ENCODE measurements around the gene TMEM273. TPM values are rescaled to one million over a fixed set of nuclear protein-coding genes. Genes with fewer than 3 reads are reported as not detected.

The TMEM273 gene
- total RNA-seq, result 1 to 10 TPM in 5 of 6 experiments, under 1 TPM in 1; 0.86 to 5.3 (median 2.3) TPM
- long read RNA-seq, partial matches to known transcripts, result 0 of 1 reads
- long read RNA-seq, other reads (novel, unspliced or antisense), result 1 of 1 reads

DNA sequence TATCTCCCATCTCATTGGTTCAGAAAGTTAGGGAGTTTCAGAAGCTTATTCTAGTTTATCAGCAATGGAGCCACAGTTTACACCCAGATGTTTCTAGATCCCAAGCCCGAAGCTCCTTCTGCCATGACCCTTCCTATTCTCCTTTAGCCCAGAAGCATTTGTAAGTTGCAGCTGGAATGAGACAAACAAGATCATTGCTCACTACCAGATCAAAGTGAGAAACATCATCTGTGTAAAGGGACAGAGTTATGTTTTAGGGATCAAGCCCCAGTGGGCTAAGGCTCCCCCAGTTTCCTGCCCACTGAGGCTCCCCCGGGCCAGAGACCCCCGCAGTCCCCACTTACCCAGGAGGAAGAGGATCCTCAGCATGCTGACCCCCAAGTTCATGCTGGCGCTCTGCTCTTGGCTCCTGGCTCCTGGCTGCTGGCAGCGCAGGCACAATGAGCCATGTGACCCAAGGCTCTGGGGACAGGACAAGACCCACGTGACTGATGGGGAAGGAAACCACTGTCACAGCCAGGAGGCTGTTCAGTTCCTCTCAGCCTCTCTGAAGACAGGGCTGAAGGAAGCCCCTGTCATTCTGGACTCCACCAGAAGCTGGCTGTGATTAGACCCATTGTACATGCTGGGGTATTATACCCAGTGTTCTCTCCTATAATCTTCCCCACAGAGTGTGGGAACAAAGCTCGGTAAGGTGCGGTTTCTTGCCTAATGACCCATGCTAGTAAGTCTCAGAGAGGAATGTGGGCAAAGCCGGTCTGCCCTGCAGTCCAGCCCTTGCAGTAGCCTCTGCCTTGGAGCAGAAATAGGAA is at the start of gene TMEM273:
Gene TMEM273 (minus strand): TSS at position 442 of the 812 bp plus-strand sequence. CDS start 55 bp downstream, at position 387.
- DNase-seq (peak; percentile 73 to 84 (median 76)), ATAC-seq (peak; percentile 79 to 89 (median 86))
- Histone ChIP-seq H3K27me3 (no peaks in the 10 kb centered on the region), H3K4me1 (peaks cover 0 to 10% (median 0%) of the 10 kb centered on the region in 4 donors), H3K36me3 (no peaks in the 10 kb centered on the region), H3K4me3 (peak within 1 kb of the TSS in 1 of 3 donors; percentile 31), H3K27ac (peak within 1 kb of the TSS; percentile 34 to 61 (median 43)), H3K9me3 (no peaks in the 10 kb centered on the region)
- TF ChIP-seq POLR2A (IDR thresholded peaks at IDR 0.05), result peak; percentile 35
- TF ChIP-seq, protein P1, sequence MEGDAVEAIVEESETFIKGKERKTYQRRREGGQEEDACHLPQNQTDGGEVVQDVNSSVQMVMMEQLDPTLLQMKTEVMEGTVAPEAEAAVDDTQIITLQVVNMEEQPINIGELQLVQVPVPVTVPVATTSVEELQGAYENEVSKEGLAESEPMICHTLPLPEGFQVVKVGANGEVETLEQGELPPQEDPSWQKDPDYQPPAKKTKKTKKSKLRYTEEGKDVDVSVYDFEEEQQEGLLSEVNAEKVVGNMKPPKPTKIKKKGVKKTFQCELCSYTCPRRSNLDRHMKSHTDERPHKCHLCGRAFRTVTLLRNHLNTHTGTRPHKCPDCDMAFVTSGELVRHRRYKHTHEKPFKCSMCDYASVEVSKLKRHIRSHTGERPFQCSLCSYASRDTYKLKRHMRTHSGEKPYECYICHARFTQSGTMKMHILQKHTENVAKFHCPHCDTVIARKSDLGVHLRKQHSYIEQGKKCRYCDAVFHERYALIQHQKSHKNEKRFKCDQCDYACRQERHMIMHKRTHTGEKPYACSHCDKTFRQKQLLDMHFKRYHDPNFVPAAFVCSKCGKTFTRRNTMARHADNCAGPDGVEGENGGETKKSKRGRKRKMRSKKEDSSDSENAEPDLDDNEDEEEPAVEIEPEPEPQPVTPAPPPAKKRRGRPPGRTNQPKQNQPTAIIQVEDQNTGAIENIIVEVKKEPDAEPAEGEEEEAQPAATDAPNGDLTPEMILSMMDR (IDR thresholded peaks at IDR 0.05), result no peak
- 36% methylated on average over 4 of the region's 9 CpGs for WGBS (ENCODE audit: insufficient coverage, low coverage, low lambda C conversion rate, missing lambda C conversion rate)
- intact Hi-C loops (cut with DNase I), result no loop called here

- Histone ChIP-seq H3K27ac (no peak overlapping the region), H3K4me1 (peaks cover 0 to 13% (median 2%) of the 10 kb centered on the region in 4 donors), H3K27me3 (no peaks in the 10 kb centered on the region), H3K36me3 (no peaks in the 10 kb centered on the region), H3K4me3 (no peak overlapping the region), H3K9me3 (no peaks in the 10 kb centered on the region)
- 100% methylated on average over 1 of the region's 1 CpG for WGBS (ENCODE audit: insufficient coverage, low coverage, low lambda C conversion rate, missing lambda C conversion rate)
- intact Hi-C loops (cut with DNase I), result no loop called here
- TF ChIP-seq, protein P1 (IDR thresholded peaks at IDR 0.05), result no peak
- no peak for TF ChIP-seq POLR2A (IDR thresholded peaks at IDR 0.05)
- no peak for DNase-seq
- ATAC-seq, result no peak
These were observed 49.8 kb upstream of the TMEM273 start for GRCh38 chr10:49237985-49238384.

GRCh38 chr10:49235392-49235791 is 47.2 kb upstream of the TMEM273 start:
- no peak for DNase-seq
- ATAC-seq, result no peak
- Histone ChIP-seq H3K4me1 (peaks cover 0 to under 1% (median 0%) of the 10 kb centered on the region in 4 donors), H3K27me3 (no peaks in the 10 kb centered on the region), H3K27ac (no peak overlapping the region), H3K4me3 (no peak overlapping the region), H3K9me3 (no peaks in the 10 kb centered on the region), H3K36me3 (no peaks in the 10 kb centered on the region)
- TF ChIP-seq, protein P1 (IDR thresholded peaks at IDR 0.05), result no peak
- no peak for TF ChIP-seq POLR2A (IDR thresholded peaks at IDR 0.05)
- intact Hi-C loops (cut with DNase I), result no loop called here

- Histone ChIP-seq H3K36me3 (no peaks in the 10 kb centered on the region), H3K27me3 (no peaks in the 10 kb centered on the region), H3K27ac (no peak overlapping the region), H3K4me3 (no peak overlapping the region), H3K9me3 (no peaks in the 10 kb centered on the region), H3K4me1 (no peaks in the 10 kb centered on the region)
- ATAC-seq, result no peak
- WGBS (ENCODE audit: insufficient coverage, low coverage, low lambda C conversion rate, missing lambda C conversion rate), result 34% methylated on average over 5 of the region's 5 CpGs
- TF ChIP-seq, protein P1 (IDR thresholded peaks at IDR 0.05), result no peak
- intact Hi-C loops (cut with DNase I), result no loop called here
- no peak for DNase-seq
These were observed 43.1 kb upstream of the TMEM273 start for GRCh38 chr10:49231086-49231820.
